CD4-positive, alpha-beta T cell (primary cell): ENCODE data around the gene TREML1. TPM values are rescaled to one million over a fixed set of nuclear protein-coding genes. Genes with fewer than 3 reads are reported as not detected.

Experiments
- ATAC-seq: fragments of 200-7000 bp; cut with Tn5 transposase; one replicate; pipeline ENCODE4 v1.10.0; 2022; ENCODE audit warnings: mild to moderate bottlenecking; ENCODE audit not compliant: poor library complexity
- CTCF ChIA-PET: fragments of 350-600 bp; sonication (Branson Sonifier 250); formaldehyde crosslinking; loops from one replicate; lab custom pipeline; 2021; ENCODE audit warnings: antibody characterized with exemption, inconsistent platforms; lab: Charles Lee
- POLR2A ChIA-PET: fragments of 350-600 bp; sonication (Branson Sonifier 250); formaldehyde crosslinking; loops from one replicate; lab custom pipeline; 2021; ENCODE audit warnings: antibody characterized with exemption, inconsistent platforms; lab: Charles Lee
- DNase-seq, 14 experiments: peaks; one replicate each; pipeline ENCODE4 v3.0.0-alpha.2; 2013 to 2020; ENCODE audit warnings: mixed read lengths in 2 of 14
- H3K27ac ChIP-seq, 2 donors: one replicate each; pipeline versions ENCODE4 v1.5.1 to v1.7.0; 2013; ENCODE audit warnings: low read length in 2 of 2, low read depth in 1 of 2, mild to moderate bottlenecking in 1 of 2
- H3K27me3 ChIP-seq, 2 experiments: 1 replicate in 1 of 2; 2 replicates in 1 of 2; pipeline versions ENCODE4 v1.6.1 to v1.7.0; 2013; ENCODE audit warnings: low read length in 2 of 2, control low read depth in 1 of 2, mild to moderate bottlenecking in 1 of 2, moderate library complexity in 1 of 2; ENCODE audit not compliant: insufficient read depth in 2 of 2, control insufficient read depth in 1 of 2
- H3K36me3 ChIP-seq: one replicate; pipeline ENCODE4 v1.6.1; 2013; ENCODE audit warnings: low read length, control low read depth; ENCODE audit not compliant: insufficient read depth
- H3K4me1 ChIP-seq: one replicate; pipeline ENCODE4 v1.6.1; 2013; ENCODE audit warnings: low read length, control low read depth; ENCODE audit not compliant: insufficient read depth
- H3K4me3 ChIP-seq: one replicate; pipeline ENCODE4 v1.5.1; 2013; ENCODE audit warnings: mild to moderate bottlenecking, low read length, moderate library complexity
- H3K9me3 ChIP-seq, 2 experiments: 1 replicate in 1 of 2; 2 replicates in 1 of 2; pipeline versions ENCODE4 v1.6.1 to v1.7.0; 2013; ENCODE audit warnings: low read length in 2 of 2, mild to moderate bottlenecking in 2 of 2, control low read depth in 1 of 2, moderate library complexity in 1 of 2; ENCODE audit not compliant: control insufficient read depth in 1 of 2, insufficient read depth in 1 of 2
- H3K27ac Mint-ChIP-seq: one replicate; pipeline ENCODE4 v1.8.0; 2020; ENCODE audit warnings: mixed read lengths
- H3K27me3 Mint-ChIP-seq: one replicate; pipeline ENCODE4 v1.8.0; 2021; ENCODE audit warnings: mixed read lengths
- H3K36me3 Mint-ChIP-seq: one replicate; pipeline ENCODE4 v1.8.0; 2021; ENCODE audit warnings: low read depth, mixed read lengths
- H3K4me1 Mint-ChIP-seq: one replicate; pipeline ENCODE4 v1.8.0; 2021; ENCODE audit warnings: low read depth, mixed read lengths
- H3K4me3 Mint-ChIP-seq: one replicate; pipeline ENCODE4 v1.8.0; 2020; ENCODE audit warnings: mild to moderate bottlenecking, mixed read lengths
- H3K9me3 Mint-ChIP-seq: one replicate; pipeline ENCODE4 v1.8.0; 2020; ENCODE audit warnings: mixed read lengths
- intact Hi-C, 2 experiments: fragments of 100-400 bp; cut with DNase I in 1 of 2; cut with micrococcal nuclease in 1 of 2; formaldehyde crosslinking; loops; one replicate each; pipeline versions ENCODE4 v1.15.1 to v1.9.0; 2023 to 2025; cut with DNase I, micrococcal nuclease
- total RNA-seq, 174 experiments: library from RNA in 2 of 174; stranded (reverse) in 2 of 174; gene quantifications; one replicate each; pipeline ENCODE4 v1.2.3 and lab custom pipeline; 2021 to 2026
- TF ChIP-seq, protein P1 (sequence below): fragments of 200-600 bp; IDR thresholded peaks from one replicate; pipeline ENCODE4 v1.8.0; 2022; ENCODE audit warnings: antibody characterized with exemption, mild to moderate bottlenecking

The TREML1 gene
- total RNA-seq, 2 experiments from 2014 or later: not detected

DNA sequence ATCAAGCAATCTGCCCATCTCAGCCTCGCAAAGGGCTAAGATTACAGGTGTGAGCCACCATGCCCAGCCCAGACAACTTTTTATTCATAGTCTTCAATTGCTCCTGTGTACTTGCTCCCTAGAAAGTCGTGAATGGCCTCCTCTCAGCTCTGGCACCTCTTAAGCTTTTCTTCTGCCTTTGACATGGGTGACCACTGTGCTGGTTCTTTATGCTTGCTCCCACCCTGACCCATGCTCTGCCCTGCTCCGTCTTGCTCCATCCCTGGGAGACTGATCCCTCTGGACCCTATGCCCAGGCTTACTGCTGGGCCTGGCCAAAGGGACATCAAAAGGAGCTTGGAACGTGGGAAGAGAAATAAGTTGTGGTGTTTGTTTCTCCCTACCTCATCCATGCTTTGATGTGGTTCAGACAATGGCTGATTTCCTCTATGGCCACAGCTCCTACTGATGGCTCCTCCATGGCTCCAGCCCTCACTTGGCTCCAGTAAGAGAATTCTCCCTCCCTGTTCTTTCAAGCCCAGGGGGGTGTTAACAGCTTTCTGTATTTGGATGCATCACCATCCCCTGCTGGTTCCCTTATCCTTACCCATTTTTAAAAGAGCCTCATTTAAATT lies 16.5 kb upstream of the TREML1 start:
- H3K27ac Mint-ChIP-seq: no peak overlapping the region
- H3K27me3 Mint-ChIP-seq: no peaks in the 10 kb centered on the region
- Histone ChIP-seq H3K4me3 (no peak overlapping the region), H3K9me3 (no peaks in the 10 kb centered on the region), H3K36me3 (no peaks in the 10 kb centered on the region), H3K27me3 (no peaks in the 10 kb centered on the region), H3K4me1 (no peaks in the 10 kb centered on the region), H3K27ac (no peak overlapping the region)
- no peaks in the 10 kb centered on the region for H3K9me3 Mint-ChIP-seq
- ATAC-seq: no peak
- DNase-seq: no peak
- H3K36me3 Mint-ChIP-seq: no peaks in the 10 kb centered on the region
- no peaks in the 10 kb centered on the region for H3K4me1 Mint-ChIP-seq
- intact Hi-C loops: no loop called here
- ChIA-PET POLR2A (no interaction called here), CTCF (no interaction called here)
- TF ChIP-seq, protein P1, sequence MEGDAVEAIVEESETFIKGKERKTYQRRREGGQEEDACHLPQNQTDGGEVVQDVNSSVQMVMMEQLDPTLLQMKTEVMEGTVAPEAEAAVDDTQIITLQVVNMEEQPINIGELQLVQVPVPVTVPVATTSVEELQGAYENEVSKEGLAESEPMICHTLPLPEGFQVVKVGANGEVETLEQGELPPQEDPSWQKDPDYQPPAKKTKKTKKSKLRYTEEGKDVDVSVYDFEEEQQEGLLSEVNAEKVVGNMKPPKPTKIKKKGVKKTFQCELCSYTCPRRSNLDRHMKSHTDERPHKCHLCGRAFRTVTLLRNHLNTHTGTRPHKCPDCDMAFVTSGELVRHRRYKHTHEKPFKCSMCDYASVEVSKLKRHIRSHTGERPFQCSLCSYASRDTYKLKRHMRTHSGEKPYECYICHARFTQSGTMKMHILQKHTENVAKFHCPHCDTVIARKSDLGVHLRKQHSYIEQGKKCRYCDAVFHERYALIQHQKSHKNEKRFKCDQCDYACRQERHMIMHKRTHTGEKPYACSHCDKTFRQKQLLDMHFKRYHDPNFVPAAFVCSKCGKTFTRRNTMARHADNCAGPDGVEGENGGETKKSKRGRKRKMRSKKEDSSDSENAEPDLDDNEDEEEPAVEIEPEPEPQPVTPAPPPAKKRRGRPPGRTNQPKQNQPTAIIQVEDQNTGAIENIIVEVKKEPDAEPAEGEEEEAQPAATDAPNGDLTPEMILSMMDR: no peak
- H3K4me3 Mint-ChIP-seq: no peak overlapping the region

DNA sequence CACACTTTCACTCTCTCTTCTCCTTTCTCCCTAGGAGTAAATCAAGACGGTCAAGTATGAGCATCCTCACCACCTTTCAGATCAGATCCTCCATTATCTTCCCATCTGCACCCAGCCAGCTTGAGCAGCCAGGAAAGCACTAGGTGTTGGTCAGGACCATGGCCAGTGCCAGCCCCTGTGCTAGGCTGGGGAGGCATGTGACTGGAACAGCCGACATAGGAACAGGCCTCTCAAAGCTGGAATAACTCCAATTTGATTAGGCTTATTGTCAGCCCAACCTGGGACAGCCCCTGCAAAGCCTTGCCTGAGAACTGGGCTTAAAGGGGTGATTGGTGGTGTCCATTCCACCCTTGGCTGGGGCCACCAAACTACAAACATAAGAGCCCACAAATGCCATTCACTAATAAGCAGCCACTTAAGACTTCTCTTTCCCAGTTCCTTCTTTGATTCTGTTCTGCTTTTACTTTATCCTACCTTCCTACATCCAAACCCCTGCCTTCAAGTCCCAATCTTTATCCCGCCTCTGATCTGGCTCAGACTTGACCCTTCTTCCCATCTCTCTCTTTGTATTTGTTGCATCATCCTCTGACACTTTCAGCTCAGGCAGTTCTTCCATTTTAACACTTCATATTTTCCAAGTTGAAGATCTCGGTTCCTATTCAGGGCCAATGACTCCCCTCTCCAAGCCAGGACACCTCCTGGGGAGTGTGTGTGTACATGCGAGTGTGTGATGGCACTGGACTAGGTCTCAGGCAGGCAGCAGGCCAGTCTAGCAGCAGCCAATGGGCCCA lies 13.2 kb upstream of the TREML1 start:
- Histone ChIP-seq H3K36me3 (no peaks in the 10 kb centered on the region), H3K27ac (no peak overlapping the region), H3K9me3 (no peaks in the 10 kb centered on the region), H3K4me3 (no peak overlapping the region), H3K4me1 (no peaks in the 10 kb centered on the region), H3K27me3 (peaks cover 0 to 2% of the 10 kb centered on the region in 2 experiments)
- Mint-ChIP-seq H3K9me3 (no peaks in the 10 kb centered on the region), H3K4me1 (no peaks in the 10 kb centered on the region), H3K27me3 (peaks cover 3% of the 10 kb centered on the region), H3K36me3 (no peaks in the 10 kb centered on the region), H3K27ac (no peak overlapping the region), H3K4me3 (no peak overlapping the region)
- no peak for DNase-seq
- ChIA-PET CTCF (no interaction called here), POLR2A (no interaction called here)
- intact Hi-C loops: no loop called here
- ATAC-seq: no peak
- TF ChIP-seq, protein P1: no peak

DNA sequence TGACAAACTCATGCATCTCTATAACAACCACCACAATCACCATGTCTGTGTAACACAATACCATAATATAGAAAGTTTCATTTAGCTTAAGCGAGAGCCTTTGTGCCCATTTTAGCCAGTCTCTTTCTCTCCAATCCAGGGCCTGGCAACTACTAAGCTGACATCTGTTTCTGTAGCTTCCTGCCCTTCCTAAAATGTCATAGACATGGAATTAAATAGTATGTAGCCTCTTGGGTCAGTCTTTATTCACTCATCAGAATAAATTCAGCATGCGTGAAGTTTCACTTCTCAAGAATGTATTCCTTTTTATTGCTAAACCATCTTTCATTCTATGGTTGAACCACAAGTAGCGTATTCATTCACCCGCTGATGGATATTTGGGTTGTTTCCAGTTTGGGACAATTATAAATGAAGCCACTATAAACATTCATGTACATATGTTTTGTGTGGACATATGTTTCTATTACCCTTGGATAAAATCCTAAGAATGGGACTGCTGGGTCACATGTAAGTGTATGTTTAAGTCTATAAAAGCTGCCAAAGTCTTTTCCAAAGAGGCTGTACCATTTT lies 10.5 kb upstream of the TREML1 start:
- intact Hi-C loops: no loop called here
- DNase-seq (no peak), ATAC-seq (no peak)
- Histone ChIP-seq H3K4me3 (no peak overlapping the region), H3K9me3 (no peaks in the 10 kb centered on the region), H3K4me1 (no peaks in the 10 kb centered on the region), H3K36me3 (no peaks in the 10 kb centered on the region), H3K27me3 (peaks cover 0 to 2% of the 10 kb centered on the region in 2 experiments), H3K27ac (no peak overlapping the region)
- POLR2A ChIA-PET: no interaction called here
- no peak overlapping the region for H3K27ac Mint-ChIP-seq
- H3K9me3 Mint-ChIP-seq: no peaks in the 10 kb centered on the region
- peaks cover 9% of the 10 kb centered on the region for H3K27me3 Mint-ChIP-seq
- no peak overlapping the region for H3K4me3 Mint-ChIP-seq
- no peaks in the 10 kb centered on the region for H3K36me3 Mint-ChIP-seq
- no peaks in the 10 kb centered on the region for H3K4me1 Mint-ChIP-seq
- CTCF ChIA-PET: no interaction called here
- TF ChIP-seq, protein P1: no peak
